ENCODE results near the gene TAF12. TPM values are rescaled to one million over a fixed set of nuclear protein-coding genes. Genes with fewer than 3 reads are reported as not detected.
"Not testable (repeated sequence)": the region's sequence is repeated elsewhere in the genome, so short reads cannot be mapped to it uniquely, and the experiment has no call there.

TAF12 gene
- total RNA-seq, 4 donors from 2014 or later, result 16.1 to 17.6 (median 17.1) TPM

DNA sequence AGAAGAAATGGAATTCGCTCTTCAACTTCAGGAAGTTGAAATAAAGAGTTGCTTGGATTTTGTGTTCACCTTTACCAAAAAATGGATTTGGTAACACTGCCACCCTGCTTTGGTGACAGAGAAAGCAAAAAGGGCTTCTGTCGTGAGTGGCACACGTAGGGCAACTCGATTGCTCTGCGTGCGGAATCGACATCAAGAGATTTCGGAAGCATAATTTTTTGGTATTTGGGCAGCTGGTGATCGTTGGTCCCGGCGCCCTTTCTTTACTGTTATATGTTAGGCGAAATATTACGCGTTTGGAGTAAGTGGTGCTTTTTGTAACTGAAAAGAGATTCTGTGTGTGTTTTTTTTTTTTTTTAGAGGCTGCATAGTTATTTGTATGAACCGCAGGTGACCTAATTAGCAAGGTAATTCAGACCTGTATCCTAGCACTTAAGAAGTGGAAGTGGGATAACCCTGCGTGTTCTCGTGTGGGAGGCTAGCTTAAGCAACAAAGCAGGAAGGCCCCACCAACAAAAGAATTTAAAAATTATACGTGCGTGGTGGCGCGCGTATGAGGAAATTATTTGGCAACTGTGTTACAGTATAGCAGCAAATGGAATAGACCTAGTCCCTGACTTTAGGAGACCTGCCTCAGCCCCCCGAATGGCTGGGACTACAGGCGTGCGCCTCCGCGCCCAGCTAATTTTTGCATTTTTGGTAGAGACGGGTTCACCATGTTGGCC lies 5.8 kb upstream of the TAF12 start, which contains the start of gene RNU11:
Gene RNU11 (plus strand): TSS at position 127 of the 725 bp plus-strand sequence.
- TF ChIP-seq, protein P1, sequence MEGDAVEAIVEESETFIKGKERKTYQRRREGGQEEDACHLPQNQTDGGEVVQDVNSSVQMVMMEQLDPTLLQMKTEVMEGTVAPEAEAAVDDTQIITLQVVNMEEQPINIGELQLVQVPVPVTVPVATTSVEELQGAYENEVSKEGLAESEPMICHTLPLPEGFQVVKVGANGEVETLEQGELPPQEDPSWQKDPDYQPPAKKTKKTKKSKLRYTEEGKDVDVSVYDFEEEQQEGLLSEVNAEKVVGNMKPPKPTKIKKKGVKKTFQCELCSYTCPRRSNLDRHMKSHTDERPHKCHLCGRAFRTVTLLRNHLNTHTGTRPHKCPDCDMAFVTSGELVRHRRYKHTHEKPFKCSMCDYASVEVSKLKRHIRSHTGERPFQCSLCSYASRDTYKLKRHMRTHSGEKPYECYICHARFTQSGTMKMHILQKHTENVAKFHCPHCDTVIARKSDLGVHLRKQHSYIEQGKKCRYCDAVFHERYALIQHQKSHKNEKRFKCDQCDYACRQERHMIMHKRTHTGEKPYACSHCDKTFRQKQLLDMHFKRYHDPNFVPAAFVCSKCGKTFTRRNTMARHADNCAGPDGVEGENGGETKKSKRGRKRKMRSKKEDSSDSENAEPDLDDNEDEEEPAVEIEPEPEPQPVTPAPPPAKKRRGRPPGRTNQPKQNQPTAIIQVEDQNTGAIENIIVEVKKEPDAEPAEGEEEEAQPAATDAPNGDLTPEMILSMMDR (IDR thresholded peaks at IDR 0.05), result no peak
- TF ChIP-seq POLR2AphosphoS5 (IDR thresholded peaks at IDR 0.05), result peak; percentile 96 to 100
- no peak for TF ChIP-seq EP300 (IDR thresholded peaks at IDR 0.05)
- TF ChIP-seq POLR2A (IDR thresholded peaks at IDR 0.05; ENCODE audit: low read depth), result peak; percentile 100
- 4% methylated on average over 26 of the region's 28 CpGs for WGBS
- intact Hi-C loops (cut with DNase I), result loop anchor here (10.0 kb wide), 2 partner anchors 236 to 536 kb away; partner anchors contain the start of gene SRSF4
- Histone ChIP-seq H3K27ac (replicated peaks in 1 of 4) (peak within 1 kb of the TSS; percentile 80 to 92 (median 88)), H3K4me3 (peak within 1 kb of the TSS; percentile 46 to 58 (median 52)), H3K4me1 (peaks cover 25 to 32% (median 27%) of the 10 kb centered on the region in 4 donors), H3K9me3 (no peaks in the 10 kb centered on the region), H3K27me3 (no peaks in the 10 kb centered on the region), H3K36me3 (no peaks in the 10 kb centered on the region)
- peak; percentile 98 for DNase-seq (ENCODE audit: extremely low spot score)

DNA sequence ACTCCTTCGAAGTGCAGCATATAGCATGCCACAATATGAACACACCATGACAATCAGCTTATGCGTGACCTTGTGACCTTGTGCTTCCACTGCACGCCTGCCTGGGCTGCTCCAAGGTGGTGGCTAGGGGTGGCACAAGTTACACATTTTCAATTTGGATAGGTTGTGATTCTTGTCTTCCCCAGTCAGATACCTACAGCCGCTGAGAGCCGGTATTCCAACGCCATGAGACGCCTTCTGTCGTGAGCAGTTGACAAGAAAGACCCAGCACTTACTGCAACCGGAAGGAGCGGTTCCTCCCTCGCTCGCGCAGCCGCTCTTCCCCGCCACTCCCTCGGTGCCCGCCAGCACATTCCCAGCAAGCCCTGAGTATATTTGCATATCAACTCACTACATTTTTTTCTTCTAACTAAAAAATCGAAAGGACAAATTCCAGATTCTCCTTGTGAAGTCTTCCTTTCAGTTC lies 5.2 kb upstream of the TAF12 start:
- WGBS, result 1% methylated on average over 18 of the region's 18 CpGs
- intact Hi-C loops (cut with DNase I), result loop anchor here (10.0 kb wide), 2 partner anchors 237 to 537 kb away; partner anchors contain the start of gene SRSF4
- Histone ChIP-seq H3K4me1 (peaks cover 25 to 35% (median 29%) of the 10 kb centered on the region in 4 donors), H3K27ac (replicated peaks in 1 of 4) (peak overlapping the region; percentile 80 to 92 (median 88)), H3K4me3 (peak overlapping the region; percentile 46 to 58 (median 52)), H3K36me3 (no peaks in the 10 kb centered on the region), H3K27me3 (no peaks in the 10 kb centered on the region), H3K9me3 (no peaks in the 10 kb centered on the region)
- peak in 1 of 2 donors; percentile 89 for TF ChIP-seq POLR2AphosphoS5 (IDR thresholded peaks at IDR 0.05)
- TF ChIP-seq POLR2A (IDR thresholded peaks at IDR 0.05; ENCODE audit: low read depth), result no peak
- DNase-seq (ENCODE audit: extremely low spot score), result peak; percentile 97

DNA sequence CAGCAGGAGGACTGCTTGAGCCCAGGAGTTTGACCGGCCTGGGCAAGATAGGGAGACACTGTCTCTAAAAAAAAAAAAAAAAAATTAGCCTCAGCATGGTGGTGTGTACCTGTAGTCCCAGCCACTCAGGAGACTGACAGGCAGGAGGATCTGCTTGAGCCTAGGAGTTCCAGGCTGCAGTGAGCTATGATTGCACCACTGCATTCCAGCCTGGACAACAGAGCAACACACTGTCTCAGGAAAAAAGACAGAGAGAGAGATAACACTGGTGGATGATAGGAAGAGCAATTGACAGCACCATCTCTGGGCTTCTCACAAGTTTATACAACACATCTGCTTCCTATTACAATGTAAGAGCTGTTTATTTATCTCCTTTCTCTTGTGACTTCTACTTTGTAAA lies 3.2 kb upstream of the TAF12 start:
- H3K4me1 ChIP-seq, result peaks cover 34 to 47% (median 40%) of the 10 kb centered on the region in 4 donors
- no peak for DNase-seq (ENCODE audit: extremely low spot score)
- TF ChIP-seq POLR2A (IDR thresholded peaks at IDR 0.05; ENCODE audit: low read depth) (no peak), EP300 (IDR thresholded peaks at IDR 0.05) (no peak), POLR2AphosphoS5 (IDR thresholded peaks at IDR 0.05) (no peak)
- TF ChIP-seq, protein P1 (IDR thresholded peaks at IDR 0.05), result no peak
- intact Hi-C loops (cut with DNase I), result loop anchor here (10.0 kb wide), 2 partner anchors 239 to 539 kb away; partner anchors contain the start of gene SRSF4
- H3K36me3 ChIP-seq, result no peaks in the 10 kb centered on the region
- H3K27me3 ChIP-seq, result no peaks in the 10 kb centered on the region
- no peak overlapping the region for H3K4me3 ChIP-seq
- WGBS, result 95% methylated on average over 1 of the region's 1 CpG
- H3K9me3 ChIP-seq, result no peaks in the 10 kb centered on the region
- H3K27ac ChIP-seq (replicated peaks in 1 of 4), result no peak overlapping the region

DNA sequence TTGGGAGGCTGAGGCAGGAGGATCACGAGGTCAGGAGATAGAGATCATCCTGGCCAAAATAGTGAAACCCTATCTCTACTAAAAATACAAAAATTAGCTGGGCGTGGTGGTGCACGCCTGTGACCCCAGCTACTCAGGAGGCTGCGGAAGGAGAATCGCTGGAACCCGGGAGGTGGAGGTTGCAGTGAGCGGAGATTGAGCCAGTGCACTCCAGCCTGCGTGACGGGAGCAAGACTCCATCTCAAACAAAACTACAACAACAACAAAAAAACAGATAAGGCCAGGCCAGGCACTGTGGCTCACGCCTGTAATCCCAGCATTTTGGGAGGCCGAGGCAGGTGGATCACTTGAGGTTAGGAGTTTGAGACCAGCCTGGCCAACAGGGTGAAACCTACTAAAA lies 2.5 kb upstream of the TAF12 start:
- not testable (repeated sequence) for H3K27me3 ChIP-seq; H3K4me3 ChIP-seq; DNase-seq (ENCODE audit: extremely low spot score); H3K27ac ChIP-seq (replicated peaks in 1 of 4); H3K36me3 ChIP-seq; H3K9me3 ChIP-seq
- 95% methylated on average over 11 of the region's 11 CpGs for WGBS
- H3K4me1 ChIP-seq, result peaks cover 37 to 53% (median 47%) of the 10 kb centered on the region in 4 donors
- intact Hi-C loops (cut with DNase I), result loop anchor here (10.0 kb wide), 2 partner anchors 239 to 539 kb away; partner anchors contain the start of gene SRSF4

DNA sequence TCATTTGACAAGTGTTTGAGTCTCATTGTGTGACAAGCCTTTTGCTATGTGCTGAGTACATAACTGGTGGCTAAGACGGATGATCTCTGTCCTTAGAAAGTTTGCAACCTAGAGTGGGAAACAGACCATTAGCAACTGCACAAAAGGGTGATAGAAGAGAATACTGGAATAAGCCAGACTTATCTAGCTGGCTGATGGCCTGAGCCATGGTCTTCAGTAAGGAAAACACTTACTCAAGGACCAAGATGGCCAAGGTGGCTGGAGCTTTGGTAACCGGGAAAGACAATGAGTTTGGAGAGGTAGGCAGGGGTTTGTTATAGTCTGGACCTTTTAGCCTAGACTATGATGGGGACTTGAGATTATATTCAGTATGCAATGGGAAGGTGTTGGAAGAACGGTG lies 1.6 kb upstream of the TAF12 start:
- Histone ChIP-seq H3K27me3 (no peaks in the 10 kb centered on the region), H3K36me3 (no peaks in the 10 kb centered on the region), H3K4me1 (peaks cover 37 to 62% (median 50%) of the 10 kb centered on the region in 4 donors), H3K27ac (replicated peaks in 1 of 4) (peak overlapping the region in 3 of 4 donors; percentile 86 to 94 (median 90)), H3K4me3 (peak overlapping the region in 2 of 4 donors; percentile 83 to 89), H3K9me3 (no peaks in the 10 kb centered on the region)
- TF ChIP-seq, protein P1 (IDR thresholded peaks at IDR 0.05), result no peak
- TF ChIP-seq POLR2A (IDR thresholded peaks at IDR 0.05; ENCODE audit: low read depth), result no peak
- no peak for TF ChIP-seq EP300 (IDR thresholded peaks at IDR 0.05)
- TF ChIP-seq POLR2AphosphoS5 (IDR thresholded peaks at IDR 0.05), result no peak
- intact Hi-C loops (cut with DNase I), result loop anchor here (10.0 kb wide), 2 partner anchors 240 to 540 kb away; partner anchors contain the start of gene SRSF4
- 79% methylated on average over 3 of the region's 3 CpGs for WGBS
- no peak for DNase-seq (ENCODE audit: extremely low spot score)

Data from esophagus muscularis mucosa (tissue), 4 donors.